HUES48 (cell line): ENCODE results near the gene ATP2B2.
"Not testable (repeated sequence)": the region's sequence is repeated elsewhere in the genome, so short reads cannot be mapped to it uniquely, and the experiment has no call there.

Experiments used
- H3K27ac ChIP-seq: one replicate; pipeline ENCODE4 v1.7.0; 2013; ENCODE audit warnings: low read depth, low read length, inconsistent platforms
- H3K27me3 ChIP-seq: 2 replicates; pipeline ENCODE4 v1.6.1; 2013; ENCODE audit warnings: mild to moderate bottlenecking, low read length; ENCODE audit not compliant: control insufficient read depth, insufficient read depth
- H3K36me3 ChIP-seq: 2 replicates; pipeline ENCODE4 v1.6.1; 2013; ENCODE audit warnings: low read length; ENCODE audit not compliant: control insufficient read depth, insufficient read depth
- H3K4me1 ChIP-seq: 2 replicates; pipeline ENCODE4 v1.6.1; 2013; ENCODE audit warnings: mild to moderate bottlenecking, low read length; ENCODE audit not compliant: control insufficient read depth, insufficient read depth
- H3K4me3 ChIP-seq: 2 replicates; pipeline ENCODE4 v1.5.1; 2013; ENCODE audit warnings: mild to moderate bottlenecking, low read depth, low read length
- H3K9ac ChIP-seq: 2 replicates; pipeline ENCODE4 v1.6.1; 2013; ENCODE audit warnings: mild to moderate bottlenecking, low read depth, low read length, moderate library complexity
- H3K9me3 ChIP-seq: 2 replicates; pipeline ENCODE4 v1.6.1; 2013; ENCODE audit warnings: low read length; ENCODE audit not compliant: control insufficient read depth, insufficient read depth

The ATP2B2 gene

GRCh38 chr3:10547841-10548783, 42.7 kb upstream of the ATP2B2 start:
- Histone ChIP-seq H3K4me1 (0 out of 2 replicates have a peak, but pooled peaks cover under 1% of the 10 kb centered on the region), H3K27ac (no peak overlapping the region), H3K36me3 (no peaks in the 10 kb centered on the region), H3K9ac (no peak overlapping the region), H3K27me3 (no peaks in the 10 kb centered on the region), H3K4me3 (no peak overlapping the region), H3K9me3 (no peaks in the 10 kb centered on the region)

DNA sequence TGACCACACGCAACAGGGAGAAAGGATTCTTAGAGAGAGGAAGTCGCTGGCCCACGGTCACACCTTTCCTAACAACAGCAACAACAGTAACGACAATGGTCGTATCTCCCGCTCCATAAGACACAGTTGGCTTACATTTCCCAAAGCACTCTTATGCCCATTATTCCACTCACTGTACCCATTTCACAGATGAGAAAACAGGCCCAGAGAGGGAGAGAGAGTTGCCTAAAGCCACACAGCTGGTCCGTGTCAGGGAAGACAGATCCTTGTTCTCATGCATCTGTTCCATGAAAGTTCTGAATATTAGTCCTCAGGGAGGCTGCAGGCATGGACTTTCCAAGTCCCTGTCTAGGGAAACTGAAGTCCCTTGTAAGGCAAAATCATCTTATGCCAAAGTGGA, 42.0 kb upstream of the ATP2B2 start:
- Histone ChIP-seq H3K9ac (no peak overlapping the region), H3K27ac (no peak overlapping the region), H3K4me1 (no peaks in the 10 kb centered on the region), H3K27me3 (no peaks in the 10 kb centered on the region), H3K9me3 (peaks cover 4% of the 10 kb centered on the region), H3K36me3 (no peaks in the 10 kb centered on the region), H3K4me3 (no peak overlapping the region)

GRCh38 chr3:10546820-10547263, 41.5 kb upstream of the ATP2B2 start:
- peaks cover 10% of the 10 kb centered on the region for H3K9me3 ChIP-seq

DNA sequence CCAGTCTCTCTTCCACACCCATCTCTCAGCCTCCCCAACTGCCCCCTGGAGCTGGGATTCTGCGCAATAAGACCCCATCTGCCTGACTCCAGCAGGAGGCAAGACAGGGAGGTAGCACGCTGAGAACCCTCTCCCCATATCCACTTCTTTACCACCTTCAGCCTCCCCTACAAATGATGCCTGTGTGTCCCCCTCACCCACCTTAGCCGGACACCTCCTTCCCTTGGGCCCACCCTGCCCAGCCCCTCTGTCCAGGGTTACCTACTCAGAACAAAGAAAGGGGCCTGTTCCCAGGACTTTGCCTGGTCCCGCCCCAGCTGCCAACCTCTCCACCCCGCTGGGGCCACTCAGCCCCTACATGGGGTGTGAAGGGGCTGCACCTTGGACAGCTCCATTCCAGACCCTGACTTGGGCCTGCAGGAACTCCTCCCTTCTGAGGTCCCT, 40.8 kb upstream of the ATP2B2 start:
- no peaks in the 10 kb centered on the region for H3K36me3 ChIP-seq
- H3K9ac ChIP-seq, result no peak overlapping the region
- no peaks in the 10 kb centered on the region for H3K27me3 ChIP-seq
- H3K4me1 ChIP-seq, result no peaks in the 10 kb centered on the region
- no peak overlapping the region for H3K4me3 ChIP-seq
- H3K27ac ChIP-seq, result no peak overlapping the region
- peaks cover 16% of the 10 kb centered on the region for H3K9me3 ChIP-seq

More at GRCh38 chr3:10546820-10547263, 41.5 kb upstream of the ATP2B2 start:
- Histone ChIP-seq H3K27me3 (no peaks in the 10 kb centered on the region), H3K27ac (no peak overlapping the region), H3K4me3 (no peak overlapping the region), H3K36me3 (no peaks in the 10 kb centered on the region), H3K9ac (no peak overlapping the region), H3K4me1 (no peaks in the 10 kb centered on the region)

DNA sequence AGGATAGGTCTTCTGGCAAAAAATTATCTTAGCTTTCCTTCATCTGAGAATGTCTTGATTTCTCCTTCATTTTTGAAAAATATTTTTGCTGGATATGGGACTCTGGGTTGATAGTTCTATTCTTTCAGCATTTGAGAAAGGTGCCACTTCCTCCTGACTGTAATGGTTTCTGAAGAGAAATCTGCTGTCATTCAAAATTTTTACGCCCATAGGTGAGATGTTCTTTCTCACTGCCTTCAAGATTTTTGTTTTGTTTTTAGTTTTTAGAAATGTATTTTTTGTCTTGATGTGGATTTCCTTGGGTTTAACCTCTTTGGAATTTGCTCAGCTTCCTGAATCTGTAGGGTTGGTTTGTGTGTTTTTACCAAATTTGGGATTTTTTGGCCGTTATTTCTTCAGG, 37.1 kb upstream of the ATP2B2 start:
- no peak overlapping the region for H3K27ac ChIP-seq
- no peak overlapping the region for H3K4me3 ChIP-seq
- no peak overlapping the region for H3K9ac ChIP-seq
- peaks cover 16% of the 10 kb centered on the region for H3K9me3 ChIP-seq
- H3K4me1 ChIP-seq, result no peaks in the 10 kb centered on the region
- H3K36me3 ChIP-seq, result no peaks in the 10 kb centered on the region
- H3K27me3 ChIP-seq, result no peaks in the 10 kb centered on the region

DNA sequence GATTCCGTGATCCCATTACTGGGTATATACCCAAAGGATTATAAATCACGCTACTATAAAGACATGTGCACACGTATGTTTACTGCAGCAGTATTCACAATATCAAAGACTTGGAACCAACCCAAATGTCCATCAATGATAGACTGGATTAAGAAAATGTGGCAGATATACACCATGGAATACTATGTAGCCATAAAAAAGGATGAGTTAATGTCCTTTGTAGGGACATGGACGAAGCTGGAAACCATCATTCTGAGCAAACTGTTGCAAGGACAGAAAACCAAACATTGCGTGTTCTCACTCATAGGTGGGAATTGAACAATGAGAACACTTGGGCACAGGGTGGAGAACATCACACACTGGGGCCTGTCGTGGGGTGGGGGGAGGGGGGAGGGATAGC, 35.0 kb upstream of the ATP2B2 start:
- not testable (repeated sequence) for H3K4me3 ChIP-seq, H3K27me3 ChIP-seq, H3K9ac ChIP-seq, H3K36me3 ChIP-seq, H3K4me1 ChIP-seq, H3K27ac ChIP-seq
- peaks cover 16% of the 10 kb centered on the region for H3K9me3 ChIP-seq

DNA sequence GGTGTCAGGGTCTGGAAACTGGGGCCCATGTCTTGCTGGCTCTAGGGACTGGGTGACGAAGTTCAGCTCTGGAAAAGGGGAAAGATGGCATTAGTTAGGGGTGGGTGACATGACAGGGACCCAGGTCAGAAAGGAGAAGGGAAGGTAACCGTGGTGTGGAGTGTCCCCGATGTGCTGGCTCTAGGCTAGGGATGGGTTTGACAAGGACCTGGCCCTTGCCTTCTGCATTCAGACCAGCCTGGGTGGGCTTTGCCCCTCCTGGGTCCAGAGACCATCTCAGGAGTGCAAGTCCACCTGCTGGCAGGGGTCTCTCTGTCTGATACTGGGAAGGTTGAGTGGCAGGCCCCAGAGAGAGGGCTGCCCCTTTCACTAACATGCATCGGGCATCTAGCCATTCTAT, 28.7 kb upstream of the ATP2B2 start:
- H3K36me3 ChIP-seq, result no peaks in the 10 kb centered on the region
- no peak overlapping the region for H3K4me3 ChIP-seq
- no peaks in the 10 kb centered on the region for H3K27me3 ChIP-seq
- no peaks in the 10 kb centered on the region for H3K9me3 ChIP-seq
- no peaks in the 10 kb centered on the region for H3K4me1 ChIP-seq
- no peak overlapping the region for H3K27ac ChIP-seq
- no peak overlapping the region for H3K9ac ChIP-seq

DNA sequence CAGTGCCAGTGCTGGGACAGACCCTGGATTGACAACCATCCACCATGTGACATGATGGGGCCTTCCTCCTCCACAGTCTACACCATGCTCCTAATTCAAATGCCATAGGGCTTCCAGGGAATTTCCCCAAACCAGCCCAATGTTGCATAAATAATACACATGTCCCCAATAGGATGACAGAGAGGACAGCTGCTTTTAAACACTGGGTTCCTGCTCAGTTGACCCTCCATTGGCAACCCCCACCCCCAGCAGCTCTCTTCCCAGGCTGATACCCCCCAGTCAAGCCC, 28.3 kb upstream of the ATP2B2 start:
- no peaks in the 10 kb centered on the region for H3K9me3 ChIP-seq
- no peaks in the 10 kb centered on the region for H3K36me3 ChIP-seq
- no peaks in the 10 kb centered on the region for H3K4me1 ChIP-seq
- H3K27ac ChIP-seq, result no peak overlapping the region
- H3K4me3 ChIP-seq, result no peak overlapping the region
- no peak overlapping the region for H3K9ac ChIP-seq
- H3K27me3 ChIP-seq, result no peaks in the 10 kb centered on the region

DNA sequence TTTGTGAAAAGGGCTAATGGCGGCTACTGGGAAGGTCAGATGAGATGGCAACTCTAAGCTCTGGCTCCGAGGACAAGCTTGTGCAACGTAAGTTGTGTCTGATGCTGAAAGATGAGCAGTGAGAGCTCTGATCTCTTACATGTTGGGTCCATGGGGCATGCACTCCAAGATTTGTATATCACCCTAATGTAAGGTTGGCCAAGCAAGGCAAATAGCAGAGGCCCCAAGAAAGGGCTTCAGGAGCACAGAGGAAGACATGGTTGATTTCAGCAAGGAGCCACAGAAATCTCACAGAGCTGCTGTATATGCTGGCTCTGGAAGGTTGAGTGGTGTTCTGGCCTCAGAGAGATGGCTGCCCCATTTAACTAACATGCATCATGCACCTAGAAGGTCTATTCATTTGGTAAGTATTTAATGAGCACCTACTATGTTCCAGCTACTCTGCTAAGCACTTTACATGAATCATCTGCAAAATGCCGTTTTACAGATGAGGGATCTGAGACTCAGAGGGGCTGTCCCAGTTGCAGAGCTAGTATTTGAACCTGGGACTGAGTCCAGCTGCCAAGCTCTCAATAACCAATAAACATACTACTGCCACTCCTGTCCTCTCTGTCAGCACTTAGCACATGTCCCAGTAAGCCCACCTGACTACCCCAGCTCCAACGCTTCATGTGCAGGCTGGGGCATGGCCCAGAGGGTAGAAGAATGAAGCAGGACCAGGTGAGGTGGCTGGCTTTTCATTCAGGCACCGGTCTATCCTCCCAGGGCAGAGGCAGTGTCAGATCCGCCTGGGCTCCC, 27.8 kb upstream of the ATP2B2 start:
- Histone ChIP-seq H3K36me3 (no peaks in the 10 kb centered on the region), H3K9me3 (no peaks in the 10 kb centered on the region), H3K4me1 (no peaks in the 10 kb centered on the region), H3K9ac (no peak overlapping the region), H3K27ac (no peak overlapping the region), H3K4me3 (no peak overlapping the region), H3K27me3 (no peaks in the 10 kb centered on the region)

DNA sequence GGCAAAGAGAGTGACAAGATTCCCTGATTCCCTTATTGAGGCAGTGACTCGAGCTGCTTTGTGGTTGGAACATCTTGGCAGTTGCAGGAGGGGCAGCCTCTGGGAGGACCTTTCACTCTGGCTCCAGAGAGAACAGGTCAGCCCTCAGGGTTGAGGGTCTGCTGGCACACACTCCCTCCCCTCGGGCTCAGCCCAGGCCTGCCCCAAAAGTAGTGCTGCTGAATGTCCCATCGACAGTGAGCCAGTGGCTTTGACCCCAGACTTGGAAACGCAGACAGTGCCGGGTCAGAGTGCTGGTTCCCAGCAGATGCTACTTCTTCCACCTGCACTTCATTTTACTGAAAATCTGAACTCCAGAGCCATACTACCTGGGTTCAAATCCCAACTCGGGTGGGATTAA, 25.6 kb upstream of the ATP2B2 start:
- no peak overlapping the region for H3K27ac ChIP-seq
- H3K4me1 ChIP-seq, result no peaks in the 10 kb centered on the region
- H3K9ac ChIP-seq, result no peak overlapping the region
- no peaks in the 10 kb centered on the region for H3K27me3 ChIP-seq
- no peaks in the 10 kb centered on the region for H3K36me3 ChIP-seq
- H3K9me3 ChIP-seq, result no peaks in the 10 kb centered on the region
- no peak overlapping the region for H3K4me3 ChIP-seq

DNA sequence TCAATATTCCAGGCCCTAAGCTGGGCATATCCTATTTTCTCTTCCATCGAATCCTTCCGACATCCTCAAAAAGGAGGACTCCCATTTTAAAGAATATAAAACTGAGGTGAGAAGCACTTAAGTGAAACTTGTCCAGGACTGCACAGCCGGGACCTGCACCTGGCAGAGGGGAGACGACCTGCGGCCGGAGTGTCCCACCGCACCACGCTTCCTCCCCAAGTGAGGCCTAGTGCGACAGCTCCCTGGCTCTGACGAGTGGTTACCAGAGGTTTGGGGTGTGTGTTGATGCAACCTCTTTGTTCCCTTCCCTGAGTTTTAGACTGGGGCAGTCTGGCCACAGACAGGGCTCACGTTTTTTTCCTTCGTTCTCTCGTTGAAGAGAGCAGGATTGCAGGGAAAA, 24.9 kb upstream of the ATP2B2 start:
- no peaks in the 10 kb centered on the region for H3K27me3 ChIP-seq
- no peak overlapping the region for H3K27ac ChIP-seq
- no peak overlapping the region for H3K4me3 ChIP-seq
- no peak overlapping the region for H3K9ac ChIP-seq
- H3K9me3 ChIP-seq, result no peaks in the 10 kb centered on the region
- H3K4me1 ChIP-seq, result no peaks in the 10 kb centered on the region
- H3K36me3 ChIP-seq, result no peaks in the 10 kb centered on the region
